Measurements from ENCODE around the gene LRRTM2. TPM values are rescaled to one million over a fixed set of nuclear protein-coding genes. Genes with fewer than 3 reads are reported as not detected.

LRRTM2 gene
- polyA plus RNA-seq, 3 donors = 0.02 TPM; not detected in 2

GRCh38 chr5:138889994-138890393, 14.9 kb upstream of the LRRTM2 start:
- TF ChIP-seq CTCF (IDR thresholded peaks at IDR 0.05) = no peak
- no peak overlapping the region for H3K4me3 Mint-ChIP-seq

GRCh38 chr5:138884554-138884953, 9.4 kb upstream of the LRRTM2 start:
- Histone ChIP-seq H3K9ac (ENCODE audit: insufficient read depth, low read length, poor library complexity, severe bottlenecking) (no peak overlapping the region), H3K4me2 (replicated peaks; ENCODE audit: extremely low read depth, low read length, poor library complexity, severe bottlenecking) (no peak overlapping the region), H4K20me1 (ENCODE audit: insufficient read depth, low read length) (peaks cover 53% of the 10 kb centered on the region), H3K36me3 (replicated peaks in 1 of 2; ENCODE audit: control insufficient read depth in 1 of 2, insufficient read depth in 2 of 2, low read length in 2 of 2) (peaks cover 25 to 40% of the 10 kb centered on the region in 2 donors), H3K27me3 (ENCODE audit: control insufficient read depth in 2 of 2, insufficient read depth in 2 of 2, low read length in 2 of 2) (no peaks in the 10 kb centered on the region), H2AFZ (ENCODE audit: insufficient read depth, low read depth, low read length, poor library complexity, severe bottlenecking) (no peak overlapping the region), H3K4me3 (replicated peaks in 1 of 3; ENCODE audit: low read depth in 2 of 3, low read length in 3 of 3) (no peak overlapping the region), H3K27ac (ENCODE audit: low read depth in 1 of 2, low read length in 2 of 2) (no peak overlapping the region), H3K9me3 (replicated peaks in 1 of 2; ENCODE audit: control insufficient read depth in 1 of 2, insufficient read depth in 1 of 2, low read length in 2 of 2) (peaks cover 0 to 6% of the 10 kb centered on the region in 2 donors), H3K4me1 (ENCODE audit: control insufficient read depth in 1 of 2, insufficient read depth in 2 of 2, low read length in 2 of 2) (no peaks in the 10 kb centered on the region), H3K79me2 (ENCODE audit: insufficient read depth, low read length) (no peaks in the 10 kb centered on the region)
- no peak for TF ChIP-seq CTCF (IDR thresholded peaks at IDR 0.05)
- peaks cover 29 to 40% of the 10 kb centered on the region in 2 donors for H3K36me3 Mint-ChIP-seq
- no peak overlapping the region for H3K4me3 Mint-ChIP-seq
- no peak overlapping the region for H3K27ac Mint-ChIP-seq
- H3K9me3 Mint-ChIP-seq = peaks cover 0 to 6% (median 2%) of the 10 kb centered on the region in 7 donors
- no peak for DNase-seq
- intact Hi-C loops (cut with micrococcal nuclease) = no loop called here
- H3K27me3 Mint-ChIP-seq (ENCODE audit: low read depth in 3 of 3) = no peaks in the 10 kb centered on the region
- peaks cover 10% of the 10 kb centered on the region for H3K4me1 Mint-ChIP-seq

More at GRCh38 chr5:138889994-138890393, 14.9 kb upstream of the LRRTM2 start:
- intact Hi-C loops (cut with micrococcal nuclease) = no loop called here
- H3K27me3 Mint-ChIP-seq (ENCODE audit: low read depth in 3 of 3) = no peaks in the 10 kb centered on the region
- H3K4me2 ChIP-seq (replicated peaks; ENCODE audit: extremely low read depth, low read length, poor library complexity, severe bottlenecking) = no peak overlapping the region
- peaks cover 41 to 72% of the 10 kb centered on the region in 2 donors for H3K36me3 ChIP-seq (replicated peaks in 1 of 2; ENCODE audit: control insufficient read depth in 1 of 2, insufficient read depth in 2 of 2, low read length in 2 of 2)
- no peaks in the 10 kb centered on the region for H3K79me2 ChIP-seq (ENCODE audit: insufficient read depth, low read length)
- no peaks in the 10 kb centered on the region for H3K4me1 ChIP-seq (ENCODE audit: control insufficient read depth in 1 of 2, insufficient read depth in 2 of 2, low read length in 2 of 2)
- no peak overlapping the region for H3K4me3 ChIP-seq (replicated peaks in 1 of 3; ENCODE audit: low read depth in 2 of 3, low read length in 3 of 3)
- no peak for DNase-seq
- H3K27me3 ChIP-seq (ENCODE audit: control insufficient read depth in 2 of 2, insufficient read depth in 2 of 2, low read length in 2 of 2) = no peaks in the 10 kb centered on the region
- H3K27ac ChIP-seq (ENCODE audit: low read depth in 1 of 2, low read length in 2 of 2) = no peak overlapping the region
- peaks cover 8% of the 10 kb centered on the region for H3K4me1 Mint-ChIP-seq
- H3K9ac ChIP-seq (ENCODE audit: insufficient read depth, low read length, poor library complexity, severe bottlenecking) = no peak overlapping the region
- peaks cover 56 to 83% of the 10 kb centered on the region in 2 donors for H3K36me3 Mint-ChIP-seq
- H3K9me3 ChIP-seq (replicated peaks in 1 of 2; ENCODE audit: control insufficient read depth in 1 of 2, insufficient read depth in 1 of 2, low read length in 2 of 2) = peaks cover 5 to 20% of the 10 kb centered on the region in 2 donors
- no peak overlapping the region for H3K27ac Mint-ChIP-seq
- H2AFZ ChIP-seq (ENCODE audit: insufficient read depth, low read depth, low read length, poor library complexity, severe bottlenecking) = no peak overlapping the region
- peaks cover 1% of the 10 kb centered on the region for H4K20me1 ChIP-seq (ENCODE audit: insufficient read depth, low read length)
- H3K9me3 Mint-ChIP-seq = peaks cover 9 to 16% (median 11%) of the 10 kb centered on the region in 7 donors
